ENCODE data around the gene EXOC6B. TPM values are rescaled to one million over a fixed set of nuclear protein-coding genes. Genes with fewer than 3 reads are reported as not detected.

EXOC6B gene
- total and polyA plus RNA-seq, 11 donors, result 18.4 to 192 (median 143) TPM

- TF ChIP-seq CTCF (IDR thresholded peaks at IDR 0.05), result no peak
- TF ChIP-seq POLR2A (IDR thresholded peaks at IDR 0.05), result no peak
- DNase-seq (no peak), ATAC-seq (no peak)
- WGBS, 4 donors, result 86 to 97% (median 92%) methylated on average over 5 of the region's 5 CpGs
- intact Hi-C loops (cut with DNase I), result loop anchor here in 4 of 10 donors (2.0 to 10.0 kb wide), 3 partner anchors 71 to 589 kb away; no protein-coding TSS in a partner anchor
- Histone ChIP-seq H3K36me3 (no peaks in the 10 kb centered on the region), H3K4me1 (no peaks in the 10 kb centered on the region), H3K27me3 (peaks cover 0 to 56% (median 12%) of the 10 kb centered on the region in 9 donors), H3K4me3 (no peak overlapping the region), H3K27ac (no peak overlapping the region), H3K9me3 (no peaks in the 10 kb centered on the region)
These were observed 670.1 kb downstream of the EXOC6B start for GRCh38 chr2:72155737-72156136.

- DNase-seq (no peak), ATAC-seq (no peak)
- intact Hi-C loops (cut with DNase I), result loop anchor here in 3 of 10 donors (10.0 kb wide), 2 partner anchors 420 to 590 kb away; no protein-coding TSS in a partner anchor
- H3K27ac ChIP-seq, result no peak overlapping the region
- H3K4me1 ChIP-seq, result peaks cover 0 to 5% (median 1%) of the 10 kb centered on the region in 12 donors
- TF ChIP-seq POLR2A (IDR thresholded peaks at IDR 0.05) (no peak), CTCF (IDR thresholded peaks at IDR 0.05) (no peak)
- H3K27me3 ChIP-seq, result peaks cover 0 to 57% (median 12%) of the 10 kb centered on the region in 9 donors
- H3K4me3 ChIP-seq, result no peak overlapping the region
- H3K9me3 ChIP-seq, result no peaks in the 10 kb centered on the region
- H3K36me3 ChIP-seq, result no peaks in the 10 kb centered on the region
- 83 to 91% (median 89%) methylated on average over 3 of the region's 3 CpGs for WGBS, 4 donors
These were observed 670.7 kb downstream of the EXOC6B start for GRCh38 chr2:72155151-72155550.

- ATAC-seq, result no peak
- H3K27ac ChIP-seq, result no peak overlapping the region
- intact Hi-C loops (cut with DNase I), result loop anchor here in 8 of 10 donors (5.0 to 10.0 kb wide), 10 partner anchors 352 to 607 kb away; no protein-coding TSS in a partner anchor
- no peak overlapping the region for H3K4me3 ChIP-seq
- H3K27me3 ChIP-seq, result peaks cover 0 to 64% (median 18%) of the 10 kb centered on the region in 9 donors
- DNase-seq, result no peak
- no peaks in the 10 kb centered on the region for H3K36me3 ChIP-seq
- TF ChIP-seq CTCF (IDR thresholded peaks at IDR 0.05) (no peak), POLR2A (IDR thresholded peaks at IDR 0.05) (no peak)
- peaks cover 0 to 11% (median 8%) of the 10 kb centered on the region in 12 donors for H3K4me1 ChIP-seq
- no peaks in the 10 kb centered on the region for H3K9me3 ChIP-seq
- WGBS, 4 donors, result 76 to 81% (median 79%) methylated on average over 16 of the region's 16 CpGs
These were observed 671.4 kb downstream of the EXOC6B start for GRCh38 chr2:72154386-72154975.

- no peak for DNase-seq
- Histone ChIP-seq H3K27me3 (peaks cover 0 to 69% (median 24%) of the 10 kb centered on the region in 9 donors), H3K36me3 (no peaks in the 10 kb centered on the region), H3K9me3 (no peaks in the 10 kb centered on the region), H3K27ac (no peak overlapping the region), H3K4me3 (no peak overlapping the region), H3K4me1 (peaks cover 0 to 17% (median 13%) of the 10 kb centered on the region in 12 donors)
- intact Hi-C loops (cut with DNase I), result loop anchor here in 8 of 10 donors (5.0 to 10.0 kb wide), 10 partner anchors 352 to 607 kb away; no protein-coding TSS in a partner anchor
- TF ChIP-seq CTCF (IDR thresholded peaks at IDR 0.05) (no peak), POLR2A (IDR thresholded peaks at IDR 0.05) (no peak)
- no peak for ATAC-seq
- 88 to 93% (median 92%) methylated on average over 5 of the region's 5 CpGs for whole genome bisulfite sequencing, 4 donors
These were observed 671.9 kb downstream of the EXOC6B start for GRCh38 chr2:72153924-72154323.

All from heart left ventricle (tissue), 16 donors.